ENCODE data around the gene CACYBP. TPM values are rescaled to one million over a fixed set of nuclear protein-coding genes. Genes with fewer than 3 reads are reported as not detected.

The CACYBP gene
- total RNA-seq, 1 donor from 2014 or later = 91.5 TPM

DNA sequence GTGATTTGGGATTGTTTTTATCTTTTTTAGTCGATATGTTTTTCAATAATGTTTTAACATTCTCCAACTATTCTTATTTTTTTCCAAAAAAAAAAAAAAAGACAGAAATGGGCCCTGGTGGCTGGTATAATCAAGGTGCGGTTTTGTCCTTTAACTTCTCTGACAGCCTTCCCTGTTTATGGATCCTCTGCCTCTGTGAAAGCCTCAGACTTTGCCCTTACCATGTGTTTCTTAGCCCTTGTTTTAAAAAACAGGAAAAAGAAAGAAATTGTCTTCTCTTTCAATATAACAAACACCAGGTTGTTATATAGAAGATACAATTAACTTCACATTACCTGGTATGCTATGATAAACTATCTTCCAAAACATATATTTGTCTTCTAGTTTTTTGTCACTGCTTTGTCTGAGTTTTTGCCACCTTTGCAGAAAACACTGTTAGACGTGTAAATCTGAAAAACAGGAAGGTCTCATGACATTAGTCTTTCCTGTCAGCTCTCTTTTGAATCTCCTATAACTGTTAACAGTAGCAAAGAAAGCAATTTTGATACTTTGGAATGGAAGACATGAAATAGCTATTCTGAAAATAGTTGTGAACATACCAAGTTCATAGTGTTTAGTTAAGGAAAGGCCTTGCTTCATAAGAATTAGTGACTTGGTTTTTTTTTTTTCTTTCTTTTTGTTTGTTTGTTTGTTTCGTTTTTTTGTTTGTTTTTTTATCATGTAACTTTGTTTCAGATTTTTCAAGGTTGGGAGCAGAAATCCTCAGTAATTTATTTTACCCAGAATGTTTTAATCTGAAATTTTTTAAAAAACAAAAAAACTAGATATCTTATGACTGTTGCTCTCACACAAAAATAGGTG lies 31.7 kb upstream of the CACYBP start:
- peaks cover 51% of the 10 kb centered on the region for H3K4me1 Mint-ChIP-seq (ENCODE audit: low read depth)
- H3K9me3 Mint-ChIP-seq (ENCODE audit: low read depth) = no peaks in the 10 kb centered on the region

GRCh38 chr1:174968750-174969244 lies 30.9 kb upstream of the CACYBP start:
- Mint-ChIP-seq H3K4me1 (ENCODE audit: low read depth) (peaks cover 48% of the 10 kb centered on the region), H3K4me3 (ENCODE audit: low read depth) (no peak overlapping the region), H3K27ac (no peak overlapping the region), H3K27me3 (no peaks in the 10 kb centered on the region), H3K9me3 (ENCODE audit: low read depth) (no peaks in the 10 kb centered on the region), H3K36me3 (ENCODE audit: insufficient read depth) (peaks cover 5% of the 10 kb centered on the region)
- no peak for TF ChIP-seq CTCF (IDR thresholded peaks at IDR 0.05; ENCODE audit: unreplicated experiment)
- DNase-seq (ENCODE audit: low spot score, unreplicated experiment) = no peak

More for the DNA sequence above, 31.7 kb upstream of the CACYBP start:
- Mint-ChIP-seq H3K27me3 (no peaks in the 10 kb centered on the region), H3K4me3 (ENCODE audit: low read depth) (no peak overlapping the region), H3K36me3 (ENCODE audit: insufficient read depth) (peaks cover 4% of the 10 kb centered on the region), H3K27ac (peak overlapping the region; percentile 24)
- no peak for DNase-seq (ENCODE audit: low spot score, unreplicated experiment)
- TF ChIP-seq CTCF (IDR thresholded peaks at IDR 0.05; ENCODE audit: unreplicated experiment) = no peak

GRCh38 chr1:174969977-174970376 lies 29.8 kb upstream of the CACYBP start:
- Mint-ChIP-seq H3K9me3 (ENCODE audit: low read depth) (no peaks in the 10 kb centered on the region), H3K4me1 (ENCODE audit: low read depth) (peaks cover 38% of the 10 kb centered on the region), H3K27me3 (no peaks in the 10 kb centered on the region), H3K36me3 (ENCODE audit: insufficient read depth) (peaks cover 8% of the 10 kb centered on the region), H3K4me3 (ENCODE audit: low read depth) (no peak overlapping the region), H3K27ac (no peak overlapping the region)
- no peak for TF ChIP-seq CTCF (IDR thresholded peaks at IDR 0.05; ENCODE audit: unreplicated experiment)
- DNase-seq (ENCODE audit: low spot score, unreplicated experiment) = no peak

- H3K27ac Mint-ChIP-seq = no peak overlapping the region
- H3K36me3 Mint-ChIP-seq (ENCODE audit: insufficient read depth) = peaks cover 13% of the 10 kb centered on the region
- H3K9me3 Mint-ChIP-seq (ENCODE audit: low read depth) = no peaks in the 10 kb centered on the region
- no peak overlapping the region for H3K4me3 Mint-ChIP-seq (ENCODE audit: low read depth)
- TF ChIP-seq CTCF (IDR thresholded peaks at IDR 0.05; ENCODE audit: unreplicated experiment) = no peak
- DNase-seq (ENCODE audit: low spot score, unreplicated experiment) = no peak
- H3K4me1 Mint-ChIP-seq (ENCODE audit: low read depth) = peaks cover 24% of the 10 kb centered on the region
- H3K27me3 Mint-ChIP-seq = no peaks in the 10 kb centered on the region
Observed at GRCh38 chr1:174971466-174971865, 28.3 kb upstream of the CACYBP start.

DNA sequence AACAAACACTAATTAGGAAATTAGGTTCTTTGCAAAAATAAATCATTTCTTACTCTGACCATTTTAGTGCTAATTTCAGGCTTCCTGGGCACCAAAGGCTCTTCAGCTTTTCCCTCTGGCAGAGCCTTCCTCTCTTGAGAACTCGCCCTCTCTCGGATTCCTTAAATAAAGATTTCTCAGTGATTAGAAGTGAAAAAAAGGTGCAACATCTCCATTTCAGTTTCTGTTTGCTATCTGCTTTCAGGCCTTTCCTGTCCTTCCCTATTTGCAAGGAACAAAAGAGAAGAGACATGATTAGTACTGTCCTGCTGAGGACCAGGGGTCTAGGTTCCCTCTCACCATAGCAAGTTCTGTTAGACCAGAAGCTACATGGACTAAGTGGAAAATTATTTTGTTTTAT lies 27.8 kb upstream of the CACYBP start:
- no peak for DNase-seq (ENCODE audit: low spot score, unreplicated experiment)

More for the DNA sequence above, 27.8 kb upstream of the CACYBP start:
- H3K4me1 Mint-ChIP-seq (ENCODE audit: low read depth) = peaks cover 23% of the 10 kb centered on the region
- TF ChIP-seq CTCF (IDR thresholded peaks at IDR 0.05; ENCODE audit: unreplicated experiment) = no peak
- no peak overlapping the region for H3K4me3 Mint-ChIP-seq (ENCODE audit: low read depth)
- H3K27me3 Mint-ChIP-seq = no peaks in the 10 kb centered on the region
- H3K27ac Mint-ChIP-seq = no peak overlapping the region
- H3K36me3 Mint-ChIP-seq (ENCODE audit: insufficient read depth) = peaks cover 13% of the 10 kb centered on the region
- no peaks in the 10 kb centered on the region for H3K9me3 Mint-ChIP-seq (ENCODE audit: low read depth)
